Nucleus accumbens (tissue), 56 donors: ENCODE data around the gene SUSD2.
"Not testable (repeated sequence)": the region's sequence is repeated elsewhere in the genome, so short reads cannot be mapped to it uniquely, and the experiment has no call there.

Experiments used
- DNase-seq, 56 donors: peaks; one replicate each; lab custom pipeline; 2025; lab: John Stamatoyannopoulos, UW

SUSD2 gene

GRCh38 chr22:24236656-24237055 is 55.4 kb downstream of the SUSD2 start:
- DNase-seq, result no peak

DNA sequence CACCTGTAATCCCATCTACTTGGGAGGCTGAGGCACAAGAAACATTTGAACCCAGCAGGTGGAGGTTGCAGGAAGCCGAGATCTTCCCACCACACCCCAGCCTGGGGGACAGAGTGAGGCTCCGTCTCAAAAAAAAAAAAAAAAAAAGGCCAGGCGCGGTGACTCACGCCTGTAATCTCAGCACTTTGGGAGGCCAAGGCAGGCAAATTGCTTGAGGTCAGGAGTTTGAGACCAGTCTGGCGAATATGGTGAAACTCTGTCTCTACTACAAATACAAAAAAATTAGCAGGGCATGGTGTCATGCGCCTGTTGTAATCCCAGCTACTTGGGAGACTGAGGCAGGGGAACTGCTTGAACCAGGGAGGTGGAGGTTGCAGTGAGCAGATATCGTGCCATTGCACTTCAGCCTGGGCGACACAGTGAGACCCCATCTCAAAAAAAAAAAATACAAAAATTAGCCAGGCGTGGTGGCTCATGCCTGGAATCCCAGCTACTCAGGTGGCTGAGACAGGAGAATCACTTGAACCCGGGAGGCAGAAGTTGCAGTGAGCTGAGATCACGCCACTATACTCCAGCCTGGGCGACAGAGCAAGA is 56.9 kb downstream of the SUSD2 start:
- not testable (repeated sequence) for DNase-seq
